IPS-11a (cell line): ENCODE measurements around the gene DUSP1.
"Not testable (repeated sequence)": the region's sequence is repeated elsewhere in the genome, so short reads cannot be mapped to it uniquely, and the experiment has no call there.

Experiments
- H3K4me3 ChIP-seq: one replicate; pipeline ENCODE4 v1.5.1; 2013; ENCODE audit warnings: low read depth, low read length, control low read depth

Gene DUSP1

GRCh38 chr5:172770675-172771438 lies at the start of gene DUSP1:
DUSP1 (minus strand) TSS chr5:172771195; CDS start chr5:172770952, 243 bp downstream.
- peak within 1 kb of the TSS; percentile 72 for H3K4me3 ChIP-seq

GRCh38 chr5:172820046-172820767 lies 49.2 kb upstream of the DUSP1 start:
- no peak overlapping the region for H3K4me3 ChIP-seq

DNA sequence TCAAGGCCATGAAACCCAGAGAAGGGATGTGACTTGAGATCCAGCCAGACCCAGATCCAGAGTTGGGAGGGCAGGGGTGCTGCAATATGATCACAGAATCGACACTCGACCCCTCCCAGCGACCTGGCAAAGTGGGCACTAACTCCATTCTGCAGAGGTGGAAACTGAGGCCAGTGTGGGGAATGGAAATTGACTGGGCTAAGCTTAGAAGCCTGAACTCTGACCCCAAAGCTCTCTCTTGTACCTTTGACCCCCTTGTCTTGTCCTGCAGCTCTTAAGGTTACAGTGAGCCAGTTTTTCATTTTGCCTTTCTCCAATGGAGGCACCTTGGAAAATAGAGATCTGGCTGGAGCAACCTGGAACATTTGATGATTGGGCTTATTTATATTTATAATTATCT lies 48.6 kb upstream of the DUSP1 start:
- no peak overlapping the region for H3K4me3 ChIP-seq

GRCh38 chr5:172818081-172818480 lies 47.1 kb upstream of the DUSP1 start:
- no peak overlapping the region for H3K4me3 ChIP-seq

DNA sequence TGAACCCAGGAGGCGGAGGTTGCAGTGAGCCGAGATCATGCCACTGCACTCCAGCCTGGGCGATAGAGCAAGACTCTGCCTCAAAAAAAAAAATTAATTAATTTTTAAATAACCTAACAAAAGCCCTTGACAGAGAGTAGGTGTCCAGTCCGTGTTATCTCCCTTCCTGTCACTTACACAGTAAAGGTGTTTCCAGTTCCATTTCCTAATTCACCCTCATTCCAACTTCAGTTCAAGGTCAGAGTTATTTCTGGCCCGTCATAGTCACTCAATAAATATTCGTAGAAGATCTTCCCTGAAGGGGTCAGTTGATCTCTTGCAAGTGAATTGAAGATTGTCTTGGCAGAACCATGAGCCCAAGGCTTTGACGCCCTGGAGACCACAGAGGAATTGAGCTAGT lies 46.7 kb upstream of the DUSP1 start:
- H3K4me3 ChIP-seq = no peak overlapping the region

GRCh38 chr5:172816925-172817562 lies 46.0 kb upstream of the DUSP1 start:
- H3K4me3 ChIP-seq = no peak overlapping the region

GRCh38 chr5:172815631-172816030 lies 44.6 kb upstream of the DUSP1 start:
- H3K4me3 ChIP-seq = no peak overlapping the region

GRCh38 chr5:172810996-172811395 lies 40.0 kb upstream of the DUSP1 start:
- not testable (repeated sequence) for H3K4me3 ChIP-seq

GRCh38 chr5:172809774-172810173 lies 38.8 kb upstream of the DUSP1 start:
- H3K4me3 ChIP-seq = no peak overlapping the region

DNA sequence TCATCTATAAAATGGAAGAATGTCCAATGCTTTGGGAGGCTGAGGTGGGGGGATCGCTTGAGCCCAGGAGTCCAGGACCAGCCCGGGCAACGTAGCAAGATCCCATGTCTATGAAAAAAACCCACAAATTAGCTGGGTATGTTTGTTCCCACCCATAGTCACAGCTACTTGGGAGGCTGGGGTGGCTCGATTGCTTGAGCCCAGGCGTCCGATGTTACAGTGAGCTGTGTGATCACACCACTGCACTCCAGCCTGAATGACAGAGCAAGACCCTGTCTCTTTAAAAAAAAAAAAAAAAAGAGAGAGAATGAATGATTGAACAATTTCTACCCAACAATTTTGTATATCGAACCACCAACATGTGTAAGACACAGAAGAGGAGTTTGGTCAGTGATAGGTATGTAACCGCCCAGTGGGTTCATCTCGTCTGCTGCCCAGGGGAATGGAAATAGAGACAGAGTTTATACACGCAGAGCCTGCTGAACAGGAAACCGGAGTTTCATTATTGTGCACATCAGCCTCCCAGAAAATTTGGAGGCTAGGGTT lies 36.8 kb upstream of the DUSP1 start:
- H3K4me3 ChIP-seq = no peak overlapping the region

DNA sequence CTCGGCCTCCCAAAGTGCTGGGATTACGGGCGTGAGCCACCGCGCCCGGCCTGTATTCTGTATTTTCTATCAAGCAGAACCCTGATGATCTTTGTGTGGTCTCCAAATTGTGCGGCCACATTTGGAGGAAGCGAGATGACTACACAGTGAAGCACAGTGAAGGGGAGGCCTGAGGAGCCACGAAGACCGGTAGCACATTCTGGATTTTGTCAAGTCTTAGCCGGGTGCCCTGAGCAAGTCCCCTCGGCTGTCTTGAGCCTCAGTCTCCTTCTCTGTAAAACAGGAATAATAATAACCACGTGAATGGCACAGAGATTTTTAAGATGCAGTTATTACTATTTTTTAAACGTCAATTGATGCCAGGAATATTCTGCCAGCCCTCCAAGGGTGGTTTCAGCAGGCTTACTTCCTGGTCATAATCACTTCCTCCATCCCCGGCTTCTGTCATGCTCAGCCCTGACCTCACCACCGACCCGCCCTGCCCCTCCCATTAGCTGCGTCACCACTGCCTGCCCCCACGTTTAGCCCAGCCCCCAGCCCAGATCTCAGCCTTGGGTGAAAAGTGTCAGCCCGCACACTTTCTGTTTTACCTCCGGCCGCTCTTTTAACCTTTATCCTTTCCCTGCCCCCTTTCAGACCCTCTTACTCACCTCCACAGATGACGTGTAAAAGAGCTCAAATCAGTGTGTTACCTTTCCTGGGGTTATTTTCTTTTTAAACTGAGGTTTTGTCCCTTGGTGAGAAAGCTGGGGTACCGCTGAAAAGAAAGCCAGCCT lies 36.1 kb upstream of the DUSP1 start:
- no peak overlapping the region for H3K4me3 ChIP-seq

- no peak overlapping the region for H3K4me3 ChIP-seq
Observed at GRCh38 chr5:172805736-172806255, 34.8 kb upstream of the DUSP1 start.

DNA sequence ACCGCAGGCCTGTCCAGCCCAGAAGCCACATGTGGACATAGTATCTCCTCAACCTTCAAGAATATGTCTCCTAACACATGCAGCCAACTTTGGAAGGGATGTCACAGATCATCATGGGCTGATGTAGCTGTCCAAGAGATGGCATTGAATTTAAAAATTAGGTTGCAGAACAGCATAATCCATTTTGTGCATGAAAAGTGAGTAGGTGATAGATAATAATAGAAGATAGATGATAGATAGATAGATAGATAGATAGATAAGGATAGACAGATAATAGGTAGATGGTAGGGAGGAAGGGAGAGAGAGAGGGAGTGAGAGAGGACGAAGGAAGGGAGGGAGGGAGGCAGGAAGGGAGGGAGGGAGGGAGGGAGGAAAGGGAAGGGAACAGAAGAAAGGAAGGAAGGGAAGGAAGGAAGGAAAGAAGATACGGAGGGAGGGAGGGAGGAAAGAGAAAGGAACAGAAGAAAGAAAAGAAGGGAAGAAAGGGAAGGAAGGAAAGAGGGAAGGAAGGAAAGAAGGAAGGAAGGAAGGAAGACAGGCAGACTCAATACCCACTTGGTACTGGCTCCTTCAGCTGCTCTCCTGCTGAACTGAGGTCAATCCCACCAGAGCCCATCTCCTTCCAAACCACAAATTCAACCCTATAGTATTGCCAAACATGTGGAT lies 34.2 kb upstream of the DUSP1 start:
- H3K4me3 ChIP-seq = no peak overlapping the region

- H3K4me3 ChIP-seq = no peak overlapping the region
Observed at GRCh38 chr5:172802567-172803176, 31.7 kb upstream of the DUSP1 start.

DNA sequence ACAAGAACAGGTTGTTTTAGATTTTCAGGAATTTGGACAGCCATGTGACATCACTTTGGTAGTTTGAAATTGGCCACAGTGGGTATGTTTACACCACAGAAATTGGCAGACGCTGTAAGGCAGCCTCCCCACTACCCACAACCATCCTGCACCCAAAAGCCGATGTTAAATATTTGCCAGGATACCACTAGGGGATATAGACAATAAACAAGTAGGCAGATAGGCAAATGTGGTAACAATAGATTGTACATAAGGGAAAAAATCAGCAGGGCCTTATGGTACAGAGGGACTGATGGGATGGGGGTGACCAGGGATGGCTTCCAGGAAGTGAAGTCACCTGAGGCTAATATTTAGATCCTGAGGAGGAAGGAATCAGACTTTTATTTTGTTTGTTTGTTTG lies 31.1 kb upstream of the DUSP1 start:
- no peak overlapping the region for H3K4me3 ChIP-seq

- no peak overlapping the region for H3K4me3 ChIP-seq
Observed at GRCh38 chr5:172801179-172801671, 30.2 kb upstream of the DUSP1 start.

DNA sequence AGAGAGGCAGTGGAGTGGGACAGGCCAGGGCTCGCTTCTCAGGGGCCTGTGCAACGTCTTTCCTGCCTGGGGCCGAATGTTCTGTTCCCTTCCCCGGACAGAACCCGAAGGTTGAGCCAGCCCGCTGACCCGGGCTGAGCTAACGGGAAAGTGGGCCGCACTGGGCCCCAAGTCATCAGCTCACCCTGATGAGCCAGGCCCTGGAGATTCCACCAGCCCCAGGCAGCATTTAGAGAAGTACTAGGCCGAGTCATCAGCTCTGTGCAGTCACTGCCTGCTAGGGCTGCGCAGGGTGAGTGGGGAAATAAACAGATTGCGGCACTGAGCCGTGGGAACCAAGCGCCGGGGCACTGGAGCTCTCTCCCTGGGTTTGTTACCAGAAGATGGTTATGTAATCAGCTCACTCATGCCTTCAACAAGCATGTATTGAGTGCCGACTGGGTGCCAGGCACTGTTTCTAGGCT lies 29.1 kb upstream of the DUSP1 start:
- no peak overlapping the region for H3K4me3 ChIP-seq

DNA sequence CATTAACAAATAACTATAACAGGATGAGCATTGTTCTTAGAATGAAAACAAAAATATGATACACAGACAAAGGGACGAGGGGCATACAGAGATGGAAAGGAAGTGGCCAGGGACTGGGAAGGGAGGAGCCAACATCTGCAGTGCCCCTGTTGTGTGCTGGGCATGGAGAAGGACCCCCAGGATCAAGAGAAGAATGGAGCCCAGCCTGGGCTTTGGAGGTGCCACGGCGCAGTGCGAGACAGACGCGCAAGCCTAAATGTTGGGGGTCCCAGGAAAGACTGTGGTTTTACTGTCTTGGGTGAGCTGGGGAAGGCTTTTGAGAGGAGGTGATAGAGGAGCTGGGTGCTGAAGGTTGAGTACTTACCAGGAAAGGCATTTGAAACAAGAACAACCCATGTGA lies 28.4 kb upstream of the DUSP1 start:
- H3K4me3 ChIP-seq = no peak overlapping the region

DNA sequence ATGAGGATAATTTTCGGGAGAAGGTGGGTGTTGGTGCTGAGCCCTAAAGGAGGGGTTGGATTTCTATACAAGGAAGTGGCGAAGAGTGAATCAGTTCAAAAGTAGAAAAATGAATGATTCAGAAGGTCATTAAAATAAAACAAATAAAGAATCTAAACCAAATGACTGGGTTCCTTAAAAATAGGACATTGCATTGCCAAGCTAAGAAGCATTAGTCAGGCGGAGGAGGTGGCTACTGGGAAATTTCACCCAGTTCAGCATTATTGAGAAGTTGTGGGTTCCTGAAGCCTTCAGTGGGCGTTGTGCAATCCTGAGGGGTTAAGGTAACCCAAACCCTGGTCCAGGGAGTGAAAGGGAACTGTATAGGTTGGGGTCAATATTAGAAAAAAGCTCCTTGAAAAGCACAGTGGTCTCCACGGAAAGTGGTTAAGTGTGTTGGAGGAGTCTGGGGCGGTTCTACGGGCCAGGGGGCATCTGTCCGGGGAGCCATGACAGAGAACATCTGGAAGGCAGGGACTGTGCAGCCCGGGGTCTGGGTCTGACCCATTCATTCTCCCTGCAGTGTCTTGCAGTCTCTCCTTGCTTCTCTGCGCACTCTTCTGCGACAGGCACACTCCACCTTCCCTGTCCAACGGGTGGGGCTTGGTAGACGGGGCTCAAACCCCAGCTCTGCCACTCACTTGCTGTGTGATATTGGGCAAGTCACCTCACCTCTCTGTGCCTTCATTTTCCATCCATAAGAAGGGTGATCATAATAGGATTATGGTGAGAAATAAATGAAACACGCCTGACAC lies 27.6 kb upstream of the DUSP1 start:
- no peak overlapping the region for H3K4me3 ChIP-seq
